K562 (cell line): ENCODE measurements around the gene PSORS1C1. TPM values are rescaled to one million over a fixed set of nuclear protein-coding genes. Genes with fewer than 3 reads are reported as not detected.

ENCODE experiments used
- ATAC-seq: fragments of 200-7000 bp; cut with Tn5 transposase; 3 replicates; pipeline ENCODE4 v1.9.1; 2020; ENCODE audit warnings: moderate library complexity
- BruUV-seq: library from RNA; stranded (reverse); fragments of 400-500 nt; replicated peaks from 2 replicates; lab custom pipeline; 2021; lab: Mats Ljungman, UMichigan
- CTCF ChIA-PET: fragments of 300-600 bp; formaldehyde crosslinking; extraction: SDS; loops from one replicate; lab custom pipeline; 2021; ENCODE audit warnings: low intra/inter-chr PET ratio; lab: Yijun Ruan, JAX
- POLR2A ChIA-PET: fragments of 300-600, 350-650 bp; sonication (Branson Sonifier 250); formaldehyde crosslinking; extraction: SDS; loops from one replicate; lab custom pipeline; 2021; ENCODE audit warnings: antibody characterized with exemption, inconsistent platforms; lab: Yijun Ruan, JAX
- DNase-seq, 4 experiments: peaks; one replicate each; pipeline versions ENCODE4 v3.0.0 to v3.0.0-alpha.2; 2011 to 2018; ENCODE audit warnings: low spot score in 3 of 4, mixed read lengths in 3 of 4; ENCODE audit errors: extremely low read depth in 1 of 4
- FAIRE-seq: peaks from 2 replicates; lab custom pipeline; 2011; peaks lifted over from hg19 to GRCh38; lab: Jason Lieb, UNC
- H2AFZ ChIP-seq: 2 replicates; pipeline ENCODE4 v1.6.0; 2011; ENCODE audit warnings: low read depth, low read length, control low read depth, inconsistent platforms
- H3K27ac ChIP-seq: fragments of 200-600 bp; 3 replicates; pipeline ENCODE4 v1.8.0; 2011; ENCODE audit warnings: low read depth, mild to moderate bottlenecking, control low read depth, inconsistent platforms, low read length, moderate library complexity, mixed read lengths; ENCODE audit errors: extremely low read depth
- H3K27me3 ChIP-seq, 2 experiments: fragments of 300-600 bp in 1 of 2; 2 replicates in 1 of 2; 3 replicates in 1 of 2; pipeline versions ENCODE4 v1.6.0 to v1.8.0; 2011; ENCODE audit warnings: inconsistent platforms in 2 of 2, low read length in 2 of 2, mild to moderate bottlenecking in 1 of 2, mixed read lengths in 1 of 2, moderate library complexity in 1 of 2; ENCODE audit not compliant: control insufficient read depth in 2 of 2, insufficient read depth in 2 of 2
- H3K36me3 ChIP-seq: fragments of 300-600 bp; 3 replicates; pipeline ENCODE4 v1.8.0; 2011; ENCODE audit warnings: mild to moderate bottlenecking, low read length, inconsistent platforms; ENCODE audit not compliant: control insufficient read depth, insufficient read depth
- H3K4me1 ChIP-seq, 2 experiments: fragments of 200-600 bp in 1 of 2; replicated peaks in 1 of 2; 2 replicates in 1 of 2; 3 replicates in 1 of 2; pipeline versions ENCODE4 v1.5.1 to v1.8.0; 2011; ENCODE audit warnings: inconsistent platforms in 2 of 2, low read length in 2 of 2, mild to moderate bottlenecking in 1 of 2, mixed read lengths in 1 of 2, moderate library complexity in 1 of 2; ENCODE audit not compliant: control insufficient read depth in 2 of 2, insufficient read depth in 2 of 2
- H3K4me2 ChIP-seq: 2 replicates; pipeline ENCODE4 v1.6.1; 2011; ENCODE audit warnings: low read length, control low read depth, inconsistent platforms, mixed read lengths; ENCODE audit not compliant: insufficient read depth
- H3K4me3 ChIP-seq: fragments of 200-600 bp; sonication (generic), shearing (Covaris generic); 2 replicates; pipeline ENCODE4 v1.5.1; 2016; ENCODE audit warnings: control low read depth, inconsistent platforms
- H3K79me2 ChIP-seq: fragments of 200-600 bp; 3 replicates; pipeline ENCODE4 v1.8.0; 2011; ENCODE audit warnings: low read length, inconsistent platforms; ENCODE audit not compliant: control insufficient read depth, insufficient read depth
- H3K9ac ChIP-seq, 2 experiments: 2 replicates each; pipeline versions ENCODE4 v1.6.0 to v1.6.1; 2011; ENCODE audit warnings: low read depth in 2 of 2, low read length in 2 of 2, control low read depth in 1 of 2, inconsistent platforms in 1 of 2, mild to moderate bottlenecking in 1 of 2, mixed read lengths in 1 of 2; ENCODE audit not compliant: insufficient read depth in 1 of 2
- H3K9me1 ChIP-seq: one replicate; pipeline ENCODE4 v1.6.0; 2011; ENCODE audit warnings: inconsistent platforms, mild to moderate bottlenecking, low read length, moderate library complexity; ENCODE audit not compliant: control insufficient read depth, insufficient read depth
- H3K9me3 ChIP-seq: replicated peaks from 2 replicates; pipeline ENCODE4 v1.5.1; 2011; ENCODE audit warnings: low read depth, low read length, inconsistent platforms; ENCODE audit not compliant: control insufficient read depth, insufficient read depth
- H4K20me1 ChIP-seq: replicated peaks from 2 replicates; pipeline ENCODE4 v1.6.1; 2011; ENCODE audit warnings: low read length, inconsistent platforms, mixed read lengths; ENCODE audit not compliant: control insufficient read depth, insufficient read depth
- WGBS: fragments of 100-300 bp; shearing (Covaris generic); methylation state at CpG from one replicate; pipeline ENCODE4 v1.1.6; 2016; ENCODE audit warnings: low coverage, mixed read lengths; ENCODE audit not compliant: insufficient coverage; ENCODE audit errors: missing lambda C conversion rate; 5-methylcytosine and 5-hydroxymethylcytosine counted together
- in situ Hi-C: fragments of 300-500 bp; cut with MboI; formaldehyde crosslinking; loops from 4 replicates; pipeline ENCODE4 v1.15.0; 2018; ENCODE audit warnings: inconsistent platforms, mixed read lengths
- intact Hi-C: fragments of 100-400 bp; cut with micrococcal nuclease; formaldehyde crosslinking; loops from 2 replicates; pipeline ENCODE4 v1.14.2; 2022
- polyA plus RNA-seq, 8 experiments: library from polyadenylated mRNA; depleted of rRNA in 4 of 8; stranded (reverse) in 5 of 8; unstranded in 3 of 8; fragments of >200 nt; fragmentation: Nextera tagmentation in 2 of 8; fragmentation: Illumina TruSeq in 1 of 8; extraction: Ambion mirVana in 2 of 8; extraction: Trizol in 1 of 8; gene quantifications; 2 replicates each; pipeline versions ENCODE4 v1.2.1 to v1.2.3, GENCODE V29; 2011 to 2014; ENCODE audit warnings: inconsistent platforms in 1 of 8, missing spikeins in 1 of 8
- total RNA-seq, 7 experiments: library from RNA; depleted of rRNA in 6 of 7; stranded (reverse); fragments of >200 nt in 6 of 7; fragmentation: Illumina TruSeq in 2 of 7; extraction: Trizol in 2 of 7; gene quantifications; 2 replicates each; pipeline versions ENCODE4 v1.2.1 to v1.2.3, GENCODE V29; 2011 to 2021; ENCODE audit warnings: low replicate concordance in 1 of 7
- TF ChIP-seq, protein P1 (sequence below): sonication (generic); IDR thresholded peaks from 2 replicates; pipeline ENCODE4 v1.6.1; 2016
- TF ChIP-seq, protein P2 (sequence below), 2 experiments: fragments of 450-650 bp in 1 of 2; sonication (generic) in 1 of 2; formaldehyde crosslinking in 1 of 2; IDR thresholded peaks; 2 replicates each; pipeline versions ENCODE4 v1.7.1 to v1.9.0; 2016 to 2022; ENCODE audit warnings: inconsistent platforms in 1 of 2, mild to moderate bottlenecking in 1 of 2, missing genetic modification reagents in 1 of 2

Gene PSORS1C1
- total and polyA plus RNA-seq, 9 of the 15 experiments (the other 6 are each of a cell fraction or from before 2014, with no cell fraction given) = 0.11 TPM; not detected in 8

DNA sequence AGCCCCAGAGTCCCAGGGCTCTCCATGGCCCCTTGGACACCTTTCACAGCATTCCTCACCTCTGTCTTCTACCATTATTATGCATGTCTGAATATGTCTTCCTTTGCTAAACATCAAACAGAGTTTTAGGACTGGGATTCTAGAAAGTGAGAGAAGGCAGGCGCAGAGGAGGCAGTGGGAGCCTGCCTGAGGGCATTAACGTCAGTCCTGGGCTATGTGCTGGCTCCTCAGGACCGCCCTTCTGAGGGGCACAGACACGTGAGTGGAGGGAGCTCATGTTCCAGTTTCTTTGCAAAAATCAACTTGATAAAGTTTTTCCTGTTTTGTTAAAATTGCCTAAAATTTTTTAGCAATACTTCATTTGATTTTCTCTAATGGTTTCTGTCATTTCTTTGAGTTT is 40.2 kb upstream of the PSORS1C1 start:
- Histone ChIP-seq H4K20me1 (no peaks in the 10 kb centered on the region), H3K4me2 (no peak overlapping the region), H3K9ac (no peak overlapping the region), H3K27ac (no peak overlapping the region), H3K79me2 (no peaks in the 10 kb centered on the region), H3K36me3 (no peaks in the 10 kb centered on the region), H3K9me3 (no peaks in the 10 kb centered on the region), H3K9me1 (no peaks in the 10 kb centered on the region), H2AFZ (no peak overlapping the region), H3K4me1 (peaks cover 0 to 3% of the 10 kb centered on the region in 2 experiments; a peak in 2 of 5 replicates), H3K4me3 (no peak overlapping the region), H3K27me3 (no peaks in the 10 kb centered on the region)
- POLR2A ChIA-PET = interaction anchor here (0.5 kb wide), 1 partner anchor 305 kb away, joined by 3 read pairs; no protein-coding TSS in a partner anchor
- CTCF ChIA-PET = no interaction called here
- 13% methylated on average over 4 of the region's 4 CpGs for WGBS
- BruUV-seq = no TSS peak
- intact Hi-C loops = no loop called here
- in situ Hi-C loops = no loop called here
- TF ChIP-seq, protein P1, sequence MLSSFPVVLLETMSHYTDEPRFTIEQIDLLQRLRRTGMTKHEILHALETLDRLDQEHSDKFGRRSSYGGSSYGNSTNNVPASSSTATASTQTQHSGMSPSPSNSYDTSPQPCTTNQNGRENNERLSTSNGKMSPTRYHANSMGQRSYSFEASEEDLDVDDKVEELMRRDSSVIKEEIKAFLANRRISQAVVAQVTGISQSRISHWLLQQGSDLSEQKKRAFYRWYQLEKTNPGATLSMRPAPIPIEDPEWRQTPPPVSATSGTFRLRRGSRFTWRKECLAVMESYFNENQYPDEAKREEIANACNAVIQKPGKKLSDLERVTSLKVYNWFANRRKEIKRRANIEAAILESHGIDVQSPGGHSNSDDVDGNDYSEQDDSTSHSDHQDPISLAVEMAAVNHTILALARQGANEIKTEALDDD = no peak
- TF ChIP-seq, protein P2, sequence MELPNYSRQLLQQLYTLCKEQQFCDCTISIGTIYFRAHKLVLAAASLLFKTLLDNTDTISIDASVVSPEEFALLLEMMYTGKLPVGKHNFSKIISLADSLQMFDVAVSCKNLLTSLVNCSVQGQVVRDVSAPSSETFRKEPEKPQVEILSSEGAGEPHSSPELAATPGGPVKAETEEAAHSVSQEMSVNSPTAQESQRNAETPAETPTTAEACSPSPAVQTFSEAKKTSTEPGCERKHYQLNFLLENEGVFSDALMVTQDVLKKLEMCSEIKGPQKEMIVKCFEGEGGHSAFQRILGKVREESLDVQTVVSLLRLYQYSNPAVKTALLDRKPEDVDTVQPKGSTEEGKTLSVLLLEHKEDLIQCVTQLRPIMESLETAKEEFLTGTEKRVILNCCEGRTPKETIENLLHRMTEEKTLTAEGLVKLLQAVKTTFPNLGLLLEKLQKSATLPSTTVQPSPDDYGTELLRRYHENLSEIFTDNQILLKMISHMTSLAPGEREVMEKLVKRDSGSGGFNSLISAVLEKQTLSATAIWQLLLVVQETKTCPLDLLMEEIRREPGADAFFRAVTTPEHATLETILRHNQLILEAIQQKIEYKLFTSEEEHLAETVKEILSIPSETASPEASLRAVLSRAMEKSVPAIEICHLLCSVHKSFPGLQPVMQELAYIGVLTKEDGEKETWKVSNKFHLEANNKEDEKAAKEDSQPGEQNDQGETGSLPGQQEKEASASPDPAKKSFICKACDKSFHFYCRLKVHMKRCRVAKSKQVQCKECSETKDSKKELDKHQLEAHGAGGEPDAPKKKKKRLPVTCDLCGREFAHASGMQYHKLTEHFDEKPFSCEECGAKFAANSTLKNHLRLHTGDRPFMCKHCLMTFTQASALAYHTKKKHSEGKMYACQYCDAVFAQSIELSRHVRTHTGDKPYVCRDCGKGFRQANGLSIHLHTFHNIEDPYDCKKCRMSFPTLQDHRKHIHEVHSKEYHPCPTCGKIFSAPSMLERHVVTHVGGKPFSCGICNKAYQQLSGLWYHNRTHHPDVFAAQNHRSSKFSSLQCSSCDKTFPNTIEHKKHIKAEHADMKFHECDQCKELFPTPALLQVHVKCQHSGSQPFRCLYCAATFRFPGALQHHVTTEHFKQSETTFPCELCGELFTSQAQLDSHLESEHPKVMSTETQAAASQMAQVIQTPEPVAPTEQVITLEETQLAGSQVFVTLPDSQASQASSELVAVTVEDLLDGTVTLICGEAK (IDR thresholded peaks at IDR 0.05) = peak; percentile 74
- TF ChIP-seq, protein P2 (CRISPR knock-in tag; IDR thresholded peaks at IDR 0.05) = no peak; the same call in 1 of the 2 replicates
- no peak for ATAC-seq
- no peak for FAIRE-seq
- DNase-seq = no peak
